Islet precursor cell (in vitro differentiated cells): Measurements from ENCODE around the gene UBE2H.
A peak's percentile ranks its signal among the peaks of the same experiment; 100 is the strongest.
"Not testable (repeated sequence)": the region's sequence is repeated elsewhere in the genome, so short reads cannot be mapped to it uniquely, and the experiment has no call there.

Experiments
- DNase-seq: peaks from one replicate; pipeline ENCODE4 v3.0.0-alpha.2; 2018

The UBE2H gene

DNA sequence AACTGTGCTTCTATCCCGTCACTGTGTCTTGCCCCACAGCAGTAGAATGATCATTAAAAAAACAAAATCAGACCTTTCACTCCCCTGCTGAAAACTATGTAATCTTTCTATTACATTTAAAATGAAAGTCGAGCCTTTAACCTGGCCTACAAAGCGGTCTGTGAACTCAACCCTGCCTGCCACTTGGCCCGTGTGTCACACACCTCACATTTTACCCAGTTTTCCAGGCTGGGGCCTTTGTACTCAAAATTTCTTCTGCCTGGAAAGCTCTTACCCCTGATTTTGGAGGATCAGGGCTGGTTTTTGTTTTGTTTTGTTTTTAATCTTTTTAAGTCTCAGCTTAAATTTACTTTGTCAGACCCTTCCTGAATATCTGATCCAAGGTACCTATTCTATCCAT, 82.1 kb downstream of the UBE2H start:
- no peak for DNase-seq

DNA sequence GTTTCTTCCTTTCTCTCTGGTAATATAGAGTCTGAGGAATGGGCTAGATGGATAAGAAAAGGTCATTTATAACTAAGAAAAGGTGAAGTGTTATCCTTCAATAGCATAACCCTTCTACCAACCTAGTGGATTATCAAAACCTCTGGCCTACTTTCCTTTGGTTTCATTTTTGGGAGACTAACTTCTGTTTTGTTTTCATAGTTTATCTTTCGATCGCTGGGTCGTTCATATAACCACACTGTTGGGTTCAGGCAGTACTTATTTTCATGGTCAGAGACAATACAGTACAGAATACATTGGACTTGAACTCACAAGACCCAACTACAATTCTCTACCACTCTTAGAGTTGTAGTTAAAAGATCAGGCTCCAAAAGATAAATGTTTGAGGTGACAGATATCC, 86.5 kb downstream of the UBE2H start:
- DNase-seq: no peak

DNA sequence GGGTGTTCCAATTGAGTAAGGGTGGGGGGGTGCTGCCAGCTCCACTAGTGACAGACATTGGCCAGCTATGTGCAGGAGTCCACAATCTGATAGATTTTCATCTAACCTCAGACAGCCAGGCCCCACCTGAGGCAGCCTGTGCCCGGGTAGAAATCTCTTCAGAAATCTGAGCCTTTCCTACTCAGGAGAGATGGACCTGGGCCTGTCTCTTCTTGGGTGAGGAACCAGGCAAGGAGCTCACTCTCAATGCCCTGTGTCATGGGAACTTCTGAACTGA, 86.9 kb downstream of the UBE2H start:
- DNase-seq: no peak

DNA sequence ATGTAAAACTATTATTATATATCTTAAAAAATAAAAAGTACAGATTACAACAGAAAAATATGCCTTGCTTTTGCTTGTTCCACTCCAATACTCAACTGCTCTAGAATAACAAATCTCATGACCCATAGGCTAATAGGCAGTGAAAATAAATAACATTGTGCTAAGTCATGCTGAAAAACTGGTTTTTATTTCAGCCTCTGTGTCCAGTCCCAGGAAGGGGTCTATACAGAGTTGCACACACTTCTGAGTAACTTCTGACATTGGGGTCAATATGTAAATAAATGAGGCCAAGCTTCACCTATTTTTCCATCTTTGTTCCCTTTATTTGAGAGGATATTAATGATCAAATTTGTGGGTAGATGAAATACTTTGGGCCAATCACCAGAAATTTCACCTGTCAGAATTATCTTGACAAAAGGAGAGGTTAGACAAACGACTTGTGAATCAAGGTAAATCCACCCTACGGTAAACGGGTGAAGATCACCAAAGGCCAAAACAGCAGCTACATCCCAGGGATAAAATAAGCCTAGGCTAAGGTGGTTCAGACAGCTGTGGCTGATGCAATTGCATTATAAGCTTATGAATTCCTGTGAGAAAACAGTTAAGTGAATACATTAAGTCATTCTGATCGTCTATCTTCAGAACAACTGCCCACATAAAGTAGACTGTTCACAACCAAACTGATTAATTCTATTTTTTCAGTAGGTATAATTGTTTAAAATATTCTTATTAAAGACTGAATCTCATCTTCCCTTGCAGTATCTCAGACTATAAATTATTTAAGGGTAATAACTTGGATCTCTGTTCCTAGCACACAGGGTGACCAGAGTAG, 87.5 kb downstream of the UBE2H start:
- DNase-seq: no peak

DNA sequence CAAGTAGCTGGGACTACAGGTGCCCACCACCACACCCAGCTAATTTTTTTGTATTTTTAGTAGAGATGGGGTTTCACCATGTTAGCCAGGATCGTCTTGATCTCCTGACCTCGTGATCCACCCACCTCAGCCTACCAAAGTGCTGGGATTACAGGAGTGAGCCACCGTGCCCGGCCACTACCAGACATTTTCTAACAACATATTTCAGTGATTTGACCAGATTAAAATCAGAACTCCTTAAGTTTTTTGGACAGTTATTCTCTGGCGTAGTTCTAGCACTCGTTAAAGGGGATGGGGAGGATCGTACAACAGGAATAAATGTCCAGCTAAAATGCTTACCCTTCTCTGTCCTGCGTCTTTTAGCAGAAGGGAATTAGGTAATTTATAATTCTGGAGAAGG, 88.1 kb downstream of the UBE2H start:
- not testable (repeated sequence) for DNase-seq

DNA sequence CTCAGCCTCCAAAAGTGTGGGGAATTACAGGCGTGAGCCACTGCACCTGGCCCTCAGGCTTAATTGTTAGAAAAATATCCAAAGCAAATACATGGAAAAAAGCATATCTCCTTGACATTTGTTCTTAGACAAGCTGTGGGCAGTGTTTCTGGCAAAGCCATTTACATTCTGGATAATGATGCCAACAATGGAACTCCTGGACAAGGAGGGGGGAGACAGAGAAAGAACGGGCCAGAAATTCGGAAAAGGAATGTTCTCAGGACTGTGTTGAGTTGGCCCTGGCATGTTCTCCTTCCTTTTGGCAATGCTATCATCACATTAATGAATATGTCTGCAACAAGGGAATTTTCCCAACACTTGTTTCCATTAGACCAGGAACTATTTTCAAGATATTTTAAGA, 88.7 kb downstream of the UBE2H start:
- no peak for DNase-seq

DNA sequence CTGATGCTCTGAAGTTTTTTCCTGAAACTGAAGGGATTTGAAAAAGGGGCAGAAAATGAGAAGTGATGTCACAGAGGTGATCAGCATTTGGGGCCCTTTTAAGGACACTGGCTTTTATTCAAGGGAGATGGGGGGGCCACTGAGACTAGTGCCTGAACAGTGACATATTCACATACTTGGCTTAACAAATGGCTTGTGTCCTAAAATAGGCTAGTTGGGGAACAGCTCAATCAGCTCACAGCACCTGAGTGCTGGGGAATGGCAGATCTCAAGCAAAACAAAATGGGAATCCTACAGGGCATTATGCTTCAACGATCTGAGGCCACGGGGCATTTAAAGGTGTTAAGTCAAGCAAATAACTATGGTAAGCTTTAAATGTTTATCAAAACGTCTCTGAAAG, 90.1 kb downstream of the UBE2H start:
- no peak for DNase-seq

DNA sequence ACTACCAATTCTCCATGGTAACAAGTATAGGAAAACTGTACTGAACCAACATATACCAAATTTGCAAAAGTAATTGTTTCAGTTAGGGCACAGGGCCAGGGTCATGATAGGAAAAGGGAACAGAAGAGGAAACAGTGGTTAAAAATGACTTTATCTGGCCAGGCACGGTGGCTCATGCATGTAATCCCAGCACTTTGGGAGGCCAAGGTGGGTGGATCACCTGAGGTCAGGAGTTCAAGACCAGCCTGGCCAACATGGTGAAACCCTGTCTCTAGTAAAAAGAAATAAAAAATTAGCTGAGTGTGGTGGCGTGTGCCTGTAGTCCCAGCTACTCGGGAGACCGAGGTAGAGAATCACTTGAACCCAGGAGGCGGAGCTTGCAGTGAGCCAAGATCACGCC, 92.0 kb downstream of the UBE2H start:
- DNase-seq: not testable (repeated sequence)

DNA sequence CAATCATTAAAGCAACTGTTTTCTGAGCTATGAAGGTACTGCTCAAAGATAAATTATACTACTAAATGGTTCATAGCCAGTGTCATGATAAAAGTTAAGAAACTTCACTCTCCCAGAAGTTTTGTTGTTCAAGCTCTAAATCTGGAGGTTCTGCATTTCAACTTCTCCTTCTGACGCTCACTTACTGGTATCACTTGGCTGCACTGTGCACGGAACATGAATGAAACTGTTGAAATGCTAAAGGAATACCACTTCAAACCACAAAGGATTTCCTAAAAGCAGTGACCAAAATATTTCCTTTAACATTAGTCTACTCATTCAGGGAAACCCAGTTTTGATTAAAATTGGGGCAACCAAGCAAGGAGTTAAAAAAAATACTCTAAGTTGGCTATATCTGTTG, 93.6 kb downstream of the UBE2H start:
- no peak for DNase-seq

DNA sequence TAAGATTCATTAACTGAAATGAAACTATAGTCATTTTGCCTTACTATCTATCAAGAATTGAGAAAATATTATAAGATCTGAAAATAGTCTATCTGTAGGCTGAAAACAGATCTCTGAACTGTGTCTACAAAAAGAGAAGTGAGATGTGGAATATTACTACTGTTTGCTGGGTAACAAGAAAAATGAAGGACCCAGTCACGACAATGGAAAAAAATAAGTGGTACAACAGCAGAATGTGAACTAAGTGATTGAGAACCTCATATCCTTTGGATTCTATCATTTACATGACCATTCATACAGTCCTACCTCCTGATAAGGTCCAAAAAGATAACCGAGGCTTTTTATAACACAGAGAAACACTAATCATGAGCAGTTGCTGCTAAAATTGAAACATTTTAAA, 94.3 kb downstream of the UBE2H start:
- no peak for DNase-seq

DNA sequence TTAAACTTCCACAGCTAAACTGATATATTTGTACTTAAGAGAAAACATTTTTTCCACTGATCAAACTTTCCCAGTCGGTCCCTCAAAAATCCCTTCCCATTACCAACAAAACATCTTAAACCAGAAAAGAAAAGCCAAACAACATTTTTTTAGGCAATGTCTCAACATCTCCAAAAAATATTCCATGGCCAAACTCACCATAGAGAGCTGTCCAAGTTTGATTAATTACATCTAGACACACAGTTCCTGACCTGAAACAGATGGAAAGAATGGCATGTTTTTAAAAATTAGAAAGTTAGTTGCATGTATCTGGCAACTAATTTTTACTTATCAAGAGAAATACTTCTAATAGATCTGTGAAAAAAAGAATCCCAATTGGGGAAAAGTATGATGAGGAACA, 95.4 kb downstream of the UBE2H start:
- DNase-seq: no peak

DNA sequence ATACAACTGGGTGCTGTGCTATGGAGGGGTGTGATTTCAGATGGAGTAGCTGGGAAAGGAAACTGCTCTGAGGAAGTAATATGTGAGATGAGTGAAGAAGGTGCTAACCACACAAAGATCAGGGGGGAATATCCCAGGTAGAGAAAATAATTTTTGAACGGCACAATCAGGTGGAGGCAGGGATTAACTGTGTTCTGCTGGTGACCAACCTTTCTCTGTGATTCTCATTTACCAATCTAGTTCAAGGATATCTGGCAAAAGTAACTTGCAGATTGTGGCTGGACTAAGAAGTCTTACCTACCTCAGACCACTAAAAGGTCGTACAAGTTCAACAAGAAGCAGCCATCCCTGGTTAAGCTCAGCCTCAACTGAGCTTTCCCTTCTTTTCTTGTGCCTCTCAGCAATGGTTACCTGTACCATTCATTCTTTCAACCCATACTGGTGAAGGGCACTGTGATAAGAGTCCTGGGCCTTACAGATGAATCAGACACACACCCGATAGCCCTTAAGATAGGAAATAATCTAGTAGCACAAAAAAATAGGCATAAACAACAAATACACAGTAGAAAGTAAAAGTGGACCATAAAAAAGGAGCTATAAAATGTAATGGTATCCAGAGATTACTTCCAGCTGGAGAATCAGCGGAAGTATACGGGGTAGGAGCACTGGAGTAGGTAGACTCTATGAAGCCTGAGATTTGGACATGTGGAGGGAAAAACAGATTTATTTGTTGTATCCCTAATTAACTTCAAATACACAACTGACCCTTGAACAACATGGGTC, 96.6 kb downstream of the UBE2H start:
- DNase-seq: no peak

DNA sequence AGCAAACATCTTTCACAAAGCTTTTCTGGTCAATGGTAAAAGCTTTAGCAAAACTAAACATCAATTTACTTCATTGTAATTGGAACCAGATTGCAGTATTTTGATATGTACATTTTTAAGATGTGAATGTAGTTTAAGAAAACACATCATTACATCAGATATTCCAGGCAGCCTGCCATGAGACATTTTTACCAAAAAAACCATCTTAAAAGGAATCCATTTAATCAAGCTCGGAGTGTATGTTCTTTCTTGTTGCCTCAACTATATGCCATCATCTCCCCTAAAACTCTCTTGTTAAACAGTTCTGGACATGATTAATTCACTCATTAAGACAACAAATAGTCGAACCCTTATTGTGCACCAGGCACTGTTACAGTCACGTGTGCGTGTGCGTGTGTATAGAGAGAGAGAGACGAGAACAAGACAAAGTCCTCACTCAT, 97.5 kb downstream of the UBE2H start:
- DNase-seq: no peak

DNA sequence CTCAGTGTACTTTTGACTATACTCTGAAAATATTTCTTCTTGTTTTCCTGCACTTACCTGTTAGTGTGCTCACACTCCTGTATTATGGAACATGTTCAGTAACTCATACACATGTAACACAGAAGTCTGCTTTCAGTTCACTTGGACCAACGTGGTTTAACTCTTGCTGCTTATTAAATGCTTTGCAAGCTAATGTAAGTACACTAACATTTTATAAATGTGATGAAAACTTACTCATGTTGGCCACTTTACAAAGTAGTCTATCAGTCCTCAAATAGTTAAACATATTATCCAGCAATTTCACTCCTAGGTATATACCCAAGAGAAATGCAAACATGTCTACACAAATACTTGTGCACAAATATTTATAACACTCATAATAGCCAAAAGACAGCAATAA, 98.4 kb downstream of the UBE2H start:
- DNase-seq: no peak

DNA sequence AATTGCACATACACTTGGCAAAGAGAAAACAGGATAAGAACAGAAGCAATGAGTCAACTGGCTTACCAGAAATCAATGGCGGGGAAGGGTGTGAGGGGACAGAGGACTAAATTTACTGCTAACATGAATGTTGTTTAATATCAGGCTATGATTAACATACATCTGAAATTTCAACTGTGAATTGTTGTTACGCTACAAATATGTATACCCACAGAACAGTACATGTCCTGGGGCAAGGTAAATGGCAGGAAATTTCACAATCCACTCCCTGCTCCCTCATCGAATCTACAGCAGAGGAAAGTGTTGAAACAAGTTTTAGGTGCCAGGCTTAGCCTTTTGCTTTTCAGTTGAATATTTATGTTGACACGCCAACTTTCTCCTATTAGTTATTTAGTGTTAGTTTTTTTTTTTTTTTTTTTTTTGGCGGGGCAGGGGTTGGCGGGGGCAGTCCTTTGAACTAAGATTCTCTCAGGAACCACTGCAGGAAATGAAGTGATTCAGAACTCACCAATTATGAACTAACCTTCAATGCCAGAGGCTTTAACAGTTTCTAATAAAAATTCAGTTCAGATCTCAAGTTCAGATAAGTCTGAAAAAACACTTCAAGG, 99.0 kb downstream of the UBE2H start:
- no peak for DNase-seq

DNA sequence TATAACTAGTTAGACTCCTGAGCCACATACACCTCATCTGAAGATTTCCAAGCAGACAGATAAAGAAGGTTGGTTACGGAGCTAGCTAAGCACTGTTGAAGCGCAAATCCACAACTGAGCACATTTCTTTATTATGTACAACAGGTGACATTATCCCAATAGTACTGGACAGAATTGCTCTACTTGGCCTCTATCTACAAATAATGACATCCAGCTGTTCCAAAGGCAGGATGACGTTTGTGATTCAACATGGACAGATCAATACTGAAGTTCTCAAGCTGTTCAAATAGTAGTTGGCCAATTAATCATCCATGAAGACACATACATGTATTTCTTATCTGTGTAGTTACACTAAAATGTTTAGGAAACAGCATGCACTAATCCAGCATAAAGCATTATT, 101.0 kb downstream of the UBE2H start:
- DNase-seq: no peak

DNA sequence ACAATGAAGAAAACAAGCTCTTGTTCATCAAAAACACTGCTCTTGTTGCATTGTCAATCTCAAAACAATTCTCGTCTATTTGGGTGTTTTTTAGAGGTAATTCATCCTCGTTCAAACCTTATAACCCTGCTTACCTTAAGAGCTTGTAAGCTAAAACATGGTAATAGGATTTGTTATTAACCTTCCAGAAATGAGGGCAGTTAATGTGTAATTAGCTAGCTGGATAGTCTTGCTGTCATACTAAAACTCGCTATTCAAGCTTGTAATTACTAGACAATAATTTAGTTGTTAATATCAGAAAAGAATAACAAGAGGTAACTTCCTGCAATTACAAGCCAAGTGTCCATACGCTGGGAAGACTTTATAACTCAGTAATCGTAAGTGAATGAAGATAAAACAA, 101.6 kb downstream of the UBE2H start:
- no peak for DNase-seq

DNA sequence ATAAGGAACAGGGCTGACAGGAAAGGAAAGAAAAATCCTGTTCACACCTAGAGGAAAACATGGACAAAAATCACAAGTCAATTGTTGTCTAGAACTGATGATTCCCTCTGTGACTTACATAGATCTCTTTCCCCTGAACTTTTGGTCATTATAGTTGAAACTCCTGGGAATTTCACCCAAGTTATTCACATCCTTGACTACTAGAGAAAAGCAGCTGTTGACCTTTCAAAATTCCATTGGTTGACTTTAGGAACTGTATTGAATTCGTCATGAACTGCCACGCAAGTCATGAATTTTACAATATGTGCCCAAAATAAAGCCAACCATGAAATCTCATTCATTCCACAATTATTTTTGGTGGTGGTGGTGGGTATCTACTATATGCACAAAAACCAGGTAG, 104.3 kb downstream of the UBE2H start:
- no peak for DNase-seq

DNA sequence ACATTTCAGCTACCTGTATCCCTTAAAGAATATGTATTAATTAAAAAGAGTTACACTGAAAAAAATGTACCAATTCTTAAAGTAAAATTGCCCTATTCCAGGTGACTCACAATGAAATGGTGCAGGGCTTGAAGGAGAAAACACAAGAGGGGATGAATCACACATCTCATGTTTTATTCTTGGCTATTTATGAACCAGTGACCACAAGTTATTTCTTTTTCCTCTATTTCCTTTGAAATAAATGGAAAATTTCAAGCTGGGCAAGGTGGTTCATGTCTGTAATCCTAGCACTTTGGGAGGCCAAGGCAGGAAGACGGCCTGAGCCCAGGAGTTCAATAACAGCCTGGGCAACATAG, 106.8 kb downstream of the UBE2H start:
- DNase-seq: no peak

DNA sequence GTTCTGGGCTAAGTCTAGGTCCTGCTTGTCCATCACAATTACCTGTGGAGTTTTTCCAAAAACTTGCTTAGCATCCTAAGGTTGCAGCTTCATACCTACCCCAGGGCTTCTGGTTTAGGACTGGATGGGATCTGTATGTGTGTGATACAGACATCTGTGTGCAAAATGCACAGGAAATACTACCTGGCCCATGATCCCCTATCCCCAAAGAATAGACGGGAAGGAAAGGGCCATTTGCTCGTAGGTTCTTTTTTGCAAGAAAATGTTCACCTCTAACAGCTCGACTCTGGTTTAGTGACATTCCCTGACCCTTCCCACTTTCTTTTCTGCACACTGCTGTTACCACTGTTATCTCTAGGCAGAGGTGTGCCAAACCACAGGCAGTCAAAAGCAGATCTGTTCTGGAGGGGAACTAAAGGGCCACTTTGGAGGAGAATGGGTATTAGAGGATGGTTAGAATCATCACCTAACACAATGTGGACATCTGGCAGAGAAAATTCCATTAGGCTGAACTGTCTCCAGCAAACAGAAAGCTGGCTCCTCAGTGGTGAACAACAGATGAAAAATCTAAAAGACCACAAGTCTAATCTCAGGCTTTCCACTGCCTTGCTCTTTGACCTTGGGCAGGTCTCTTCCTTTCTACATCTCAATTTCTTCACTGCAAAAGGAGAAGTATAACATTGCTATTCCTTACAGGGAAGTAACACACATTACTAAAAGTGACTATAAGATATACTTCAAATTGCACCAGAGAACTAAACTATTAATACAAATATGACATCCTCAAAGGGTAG, 107.4 kb downstream of the UBE2H start:
- peak; percentile 68 for DNase-seq

DNA sequence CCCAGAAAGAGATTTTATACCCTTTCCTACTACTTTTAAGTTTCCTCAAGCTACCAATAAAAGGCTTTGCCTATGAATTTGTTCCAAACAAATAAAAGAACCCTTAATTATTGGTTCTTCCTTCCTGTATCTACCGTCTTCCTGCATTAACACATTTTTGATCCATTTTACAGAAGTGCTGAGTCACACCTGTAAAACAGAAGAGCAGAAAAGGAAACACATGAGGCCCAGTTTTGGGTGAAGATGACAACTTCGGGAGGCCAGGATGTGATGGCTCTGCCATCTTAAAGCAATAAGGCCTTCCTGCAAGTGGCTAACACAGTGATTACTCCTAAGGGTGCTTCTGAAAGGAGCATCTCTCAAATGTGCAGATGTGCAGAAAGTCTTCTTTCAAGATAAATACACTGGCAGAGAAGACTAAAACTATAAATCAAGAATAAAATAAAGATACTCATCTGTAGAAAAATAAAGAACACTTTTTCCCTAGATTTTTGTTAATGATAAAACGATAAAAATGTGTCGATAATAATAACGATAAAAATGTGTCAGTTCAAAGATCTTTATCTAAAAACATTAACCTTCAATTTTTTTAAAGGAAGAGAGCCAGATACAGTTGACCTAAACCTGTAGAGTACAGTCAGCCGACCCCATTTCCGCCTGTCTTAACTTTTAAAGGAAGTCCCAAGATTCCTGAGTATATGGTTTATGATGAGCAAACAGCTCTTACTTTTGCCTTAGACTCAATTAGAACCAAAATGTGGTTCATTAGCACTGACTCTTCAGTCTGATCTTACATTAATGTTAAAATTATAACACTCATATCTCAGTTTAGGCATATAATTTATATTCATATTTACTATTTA, 108.6 kb downstream of the UBE2H start:
- no peak for DNase-seq

DNA sequence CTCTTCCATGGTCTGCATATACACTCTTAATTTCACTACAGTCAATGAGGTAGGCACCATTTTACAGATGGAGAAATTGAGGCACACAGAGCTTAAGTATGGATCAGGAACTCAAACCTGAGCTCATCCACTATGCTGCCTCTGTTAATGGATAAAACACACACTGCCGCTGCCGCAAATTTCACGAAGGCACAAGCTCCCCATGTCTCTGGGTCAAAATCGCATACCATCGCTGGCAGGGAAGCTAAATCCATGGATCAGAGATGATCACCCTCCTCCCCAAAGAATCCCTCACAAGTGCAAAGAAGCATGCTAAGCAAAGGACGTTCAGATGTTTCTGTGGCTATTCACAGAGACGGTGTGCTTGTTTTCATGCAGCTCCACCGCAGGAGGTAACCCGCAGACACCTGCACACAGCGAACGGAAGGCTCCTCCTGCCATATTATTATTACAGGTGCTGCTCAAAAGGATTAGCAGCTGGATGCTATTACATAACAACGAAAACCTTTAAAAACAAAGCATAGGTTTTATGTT, 109.3 kb downstream of the UBE2H start:
- DNase-seq: no peak
